K562 (cell line): ENCODE data around the gene DCLK3. TPM values are rescaled to one million over a fixed set of nuclear protein-coding genes. Genes with fewer than 3 reads are reported as not detected.

Source experiments
- ATAC-seq: fragments of 200-7000 bp; cut with Tn5 transposase; 3 replicates; pipeline ENCODE4 v1.9.1; 2020; ENCODE audit warnings: moderate library complexity
- BruUV-seq: library from RNA; stranded (reverse); fragments of 400-500 nt; replicated peaks from 2 replicates; lab custom pipeline; 2021; lab: Mats Ljungman, UMichigan
- CTCF ChIA-PET: fragments of 300-600 bp; formaldehyde crosslinking; extraction: SDS; loops from one replicate; lab custom pipeline; 2021; ENCODE audit warnings: low intra/inter-chr PET ratio; lab: Yijun Ruan, JAX
- POLR2A ChIA-PET: fragments of 300-600, 350-650 bp; sonication (Branson Sonifier 250); formaldehyde crosslinking; extraction: SDS; loops from one replicate; lab custom pipeline; 2021; ENCODE audit warnings: antibody characterized with exemption, inconsistent platforms; lab: Yijun Ruan, JAX
- DNase-seq, 4 experiments: peaks; one replicate each; pipeline versions ENCODE4 v3.0.0 to v3.0.0-alpha.2; 2011 to 2018; ENCODE audit warnings: low spot score in 3 of 4, mixed read lengths in 3 of 4; ENCODE audit errors: extremely low read depth in 1 of 4
- FAIRE-seq: peaks from 2 replicates; lab custom pipeline; 2011; peaks lifted over from hg19 to GRCh38; lab: Jason Lieb, UNC
- H2AFZ ChIP-seq: 2 replicates; pipeline ENCODE4 v1.6.0; 2011; ENCODE audit warnings: low read depth, low read length, control low read depth, inconsistent platforms
- H3K27ac ChIP-seq: fragments of 200-600 bp; 3 replicates; pipeline ENCODE4 v1.8.0; 2011; ENCODE audit warnings: low read depth, mild to moderate bottlenecking, control low read depth, inconsistent platforms, low read length, moderate library complexity, mixed read lengths; ENCODE audit errors: extremely low read depth
- H3K27me3 ChIP-seq, 2 experiments: fragments of 300-600 bp in 1 of 2; 2 replicates in 1 of 2; 3 replicates in 1 of 2; pipeline versions ENCODE4 v1.6.0 to v1.8.0; 2011; ENCODE audit warnings: inconsistent platforms in 2 of 2, low read length in 2 of 2, mild to moderate bottlenecking in 1 of 2, mixed read lengths in 1 of 2, moderate library complexity in 1 of 2; ENCODE audit not compliant: control insufficient read depth in 2 of 2, insufficient read depth in 2 of 2
- H3K36me3 ChIP-seq: fragments of 300-600 bp; 3 replicates; pipeline ENCODE4 v1.8.0; 2011; ENCODE audit warnings: mild to moderate bottlenecking, low read length, inconsistent platforms; ENCODE audit not compliant: control insufficient read depth, insufficient read depth
- H3K4me1 ChIP-seq, 2 experiments: fragments of 200-600 bp in 1 of 2; replicated peaks in 1 of 2; 2 replicates in 1 of 2; 3 replicates in 1 of 2; pipeline versions ENCODE4 v1.5.1 to v1.8.0; 2011; ENCODE audit warnings: inconsistent platforms in 2 of 2, low read length in 2 of 2, mild to moderate bottlenecking in 1 of 2, mixed read lengths in 1 of 2, moderate library complexity in 1 of 2; ENCODE audit not compliant: control insufficient read depth in 2 of 2, insufficient read depth in 2 of 2
- H3K4me2 ChIP-seq: 2 replicates; pipeline ENCODE4 v1.6.1; 2011; ENCODE audit warnings: low read length, control low read depth, inconsistent platforms, mixed read lengths; ENCODE audit not compliant: insufficient read depth
- H3K4me3 ChIP-seq: fragments of 200-600 bp; sonication (generic), shearing (Covaris generic); 2 replicates; pipeline ENCODE4 v1.5.1; 2016; ENCODE audit warnings: control low read depth, inconsistent platforms
- H3K79me2 ChIP-seq: fragments of 200-600 bp; 3 replicates; pipeline ENCODE4 v1.8.0; 2011; ENCODE audit warnings: low read length, inconsistent platforms; ENCODE audit not compliant: control insufficient read depth, insufficient read depth
- H3K9ac ChIP-seq, 2 experiments: 2 replicates each; pipeline versions ENCODE4 v1.6.0 to v1.6.1; 2011; ENCODE audit warnings: low read depth in 2 of 2, low read length in 2 of 2, control low read depth in 1 of 2, inconsistent platforms in 1 of 2, mild to moderate bottlenecking in 1 of 2, mixed read lengths in 1 of 2; ENCODE audit not compliant: insufficient read depth in 1 of 2
- H3K9me1 ChIP-seq: one replicate; pipeline ENCODE4 v1.6.0; 2011; ENCODE audit warnings: inconsistent platforms, mild to moderate bottlenecking, low read length, moderate library complexity; ENCODE audit not compliant: control insufficient read depth, insufficient read depth
- H3K9me3 ChIP-seq: replicated peaks from 2 replicates; pipeline ENCODE4 v1.5.1; 2011; ENCODE audit warnings: low read depth, low read length, inconsistent platforms; ENCODE audit not compliant: control insufficient read depth, insufficient read depth
- H4K20me1 ChIP-seq: replicated peaks from 2 replicates; pipeline ENCODE4 v1.6.1; 2011; ENCODE audit warnings: low read length, inconsistent platforms, mixed read lengths; ENCODE audit not compliant: control insufficient read depth, insufficient read depth
- ATF1 ChIP-seq, 2 experiments: fragments of 450-650 bp in 1 of 2; IDR thresholded peaks; 2 replicates each; pipeline ENCODE4 v1.6.1; 2016; ENCODE audit warnings: missing compliant biosample characterization in 1 of 2, missing genetic modification characterization in 1 of 2
- CBFA2T2 ChIP-seq: fragments of 450-650 bp; conservative IDR thresholded peaks from 2 replicates; pipeline ENCODE4 v1.6.1; 2017; ENCODE audit warnings: mild to moderate bottlenecking
- ERF ChIP-seq: fragments of 450-650 bp; formaldehyde crosslinking; IDR thresholded peaks from 2 replicates; pipeline ENCODE4 v1.4.0; 2020; ENCODE audit warnings: mild to moderate bottlenecking, mixed read lengths
- GTF2F1 ChIP-seq: IDR thresholded peaks from 2 replicates; pipeline ENCODE4 v1.6.1; 2011; ENCODE audit warnings: low read depth, low read length, improper control_type of control experiment
- LCOR ChIP-seq: sonication (generic); formaldehyde crosslinking; IDR thresholded peaks from 2 replicates; pipeline ENCODE4 v1.8.0; 2022; ENCODE audit warnings: mild to moderate bottlenecking, missing genetic modification reagents
- MYNN ChIP-seq, 2 experiments: sonication (generic); formaldehyde crosslinking in 1 of 2; IDR thresholded peaks; 2 replicates each; pipeline versions ENCODE4 v1.5.0 to v1.6.1; 2016 to 2020; ENCODE audit warnings: antibody characterized with exemption in 1 of 2, missing genetic modification reagents in 1 of 2
- RAD21 ChIP-seq, 2 experiments: fragments of 250-450 bp in 1 of 2; fragments of 450-650 bp in 1 of 2; sonication (Bioruptor Pico) in 1 of 2; formaldehyde crosslinking in 1 of 2; IDR thresholded peaks in 1 of 2; conservative IDR thresholded peaks in 1 of 2; 2 replicates each; pipeline versions ENCODE4 v1.4.0 to v1.8.0; 2020 to 2022; ENCODE audit warnings: mild to moderate bottlenecking in 2 of 2, moderate library complexity in 1 of 2
- SMAD4 ChIP-seq: fragments of 250-450 bp; sonication (Bioruptor Pico); conservative IDR thresholded peaks from 2 replicates; pipeline ENCODE4 v1.8.0; 2021; ENCODE audit warnings: inconsistent platforms, mild to moderate bottlenecking, moderate library complexity
- SRSF1 ChIP-seq: fragments of 200-400 bp; formaldehyde crosslinking; IDR thresholded peaks from 2 replicates; pipeline ENCODE4 v1.6.1; 2017; ENCODE audit warnings: mild to moderate bottlenecking, low read depth, low read length, moderate library complexity
- STAG1 ChIP-seq: sonication (generic); formaldehyde crosslinking; IDR thresholded peaks from 2 replicates; pipeline ENCODE4 v1.5.0; 2020; ENCODE audit warnings: missing genetic modification reagents, borderline replicate concordance
- U2AF1 ChIP-seq: fragments of 200-400 bp; formaldehyde crosslinking; optimal IDR thresholded peaks from 2 replicates; pipeline ENCODE3; 2017; ENCODE audit warnings: mild to moderate bottlenecking, low read depth, low read length, moderate library complexity
- ZMIZ1 ChIP-seq, 2 experiments: fragments of 150-350 bp in 1 of 2; IDR thresholded peaks; 2 replicates each; pipeline ENCODE4 v1.6.1; 2012 to 2016; ENCODE audit warnings: low read depth in 2 of 2, low read length in 2 of 2, mild to moderate bottlenecking in 1 of 2, moderate library complexity in 1 of 2
- ZNF41 ChIP-seq: fragments of 250-450 bp; sonication (Bioruptor Pico); conservative IDR thresholded peaks from 2 replicates; pipeline ENCODE4 v1.4.0; 2020; ENCODE audit warnings: mild to moderate bottlenecking
- WGBS: fragments of 100-300 bp; shearing (Covaris generic); methylation state at CpG from one replicate; pipeline ENCODE4 v1.1.6; 2016; ENCODE audit warnings: low coverage, mixed read lengths; ENCODE audit not compliant: insufficient coverage; ENCODE audit errors: missing lambda C conversion rate; 5-methylcytosine and 5-hydroxymethylcytosine counted together
- in situ Hi-C: fragments of 300-500 bp; cut with MboI; formaldehyde crosslinking; loops from 4 replicates; pipeline ENCODE4 v1.15.0; 2018; ENCODE audit warnings: inconsistent platforms, mixed read lengths
- intact Hi-C: fragments of 100-400 bp; cut with micrococcal nuclease; formaldehyde crosslinking; loops from 2 replicates; pipeline ENCODE4 v1.14.2; 2022
- polyA plus RNA-seq, 8 experiments: library from polyadenylated mRNA; depleted of rRNA in 4 of 8; stranded (reverse) in 5 of 8; unstranded in 3 of 8; fragments of >200 nt; fragmentation: Nextera tagmentation in 2 of 8; fragmentation: Illumina TruSeq in 1 of 8; extraction: Ambion mirVana in 2 of 8; extraction: Trizol in 1 of 8; gene quantifications; 2 replicates each; pipeline versions ENCODE4 v1.2.1 to v1.2.3, GENCODE V29; 2011 to 2014; ENCODE audit warnings: inconsistent platforms in 1 of 8, missing spikeins in 1 of 8
- total RNA-seq, 7 experiments: library from RNA; depleted of rRNA in 6 of 7; stranded (reverse); fragments of >200 nt in 6 of 7; fragmentation: Illumina TruSeq in 2 of 7; extraction: Trizol in 2 of 7; gene quantifications; 2 replicates each; pipeline versions ENCODE4 v1.2.1 to v1.2.3, GENCODE V29; 2011 to 2021; ENCODE audit warnings: low replicate concordance in 1 of 7

The DCLK3 gene
- total and polyA plus RNA-seq, 9 of the 15 experiments (the other 6 are each of a cell fraction or from before 2014, with no cell fraction given): not detected

DNA sequence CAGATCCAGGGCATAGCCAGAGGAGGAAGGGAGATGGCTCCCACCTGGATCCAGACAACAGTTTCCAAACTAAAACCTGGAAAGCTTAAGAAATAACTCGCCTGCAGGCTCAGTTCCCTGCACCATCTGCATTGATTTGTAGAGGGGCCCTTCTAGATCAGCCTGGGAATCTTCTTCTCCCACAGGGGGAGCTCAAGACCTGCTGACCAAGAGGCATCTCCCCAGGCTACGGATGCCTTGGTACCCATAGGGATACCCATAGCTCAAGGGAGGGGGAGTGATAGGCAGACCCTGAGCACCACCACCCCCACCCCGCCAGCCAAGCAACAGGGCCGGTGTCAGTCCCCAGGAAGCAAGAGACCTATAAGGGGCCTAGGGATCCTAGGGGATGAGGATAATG is 28.0 kb upstream of the DCLK3 start (continued):
- TF ChIP-seq STAG1 (CRISPR knock-in tag) (peak; percentile 28; the same call in 1 of the 2 replicates), ERF (CRISPR knock-in tag) (no peak), RAD21 (CRISPR knock-in tag; conservative IDR thresholded peaks at IDR 0.05 in 1 of 2, IDR thresholded peaks at IDR 0.05 in 1 of 2) (peak; percentile 81 to 85)

GRCh38 chr3:36790765-36791164 is 26.4 kb upstream of the DCLK3 start:
- Histone ChIP-seq H2AFZ (no peak overlapping the region), H3K9ac (no peak overlapping the region), H3K79me2 (no peaks in the 10 kb centered on the region), H3K4me3 (no peak overlapping the region), H4K20me1 (no peaks in the 10 kb centered on the region), H3K4me1 (no peaks in the 10 kb centered on the region), H3K27me3 (peaks cover 0 to 2% of the 10 kb centered on the region in 2 experiments; a peak in 1 of 5 replicates), H3K9me1 (no peaks in the 10 kb centered on the region), H3K4me2 (no peak overlapping the region), H3K27ac (no peak overlapping the region), H3K9me3 (no peaks in the 10 kb centered on the region), H3K36me3 (no peaks in the 10 kb centered on the region)
- in situ Hi-C loops: no loop called here
- intact Hi-C loops: no loop called here
- no peak for DNase-seq
- 2% methylated on average over 6 of the region's 6 CpGs for WGBS
- ChIA-PET CTCF (interaction anchor here (0.6 kb wide), 1 partner anchor 343 kb away, joined by 5 read pairs; no protein-coding TSS in a partner anchor), POLR2A (no interaction called here)
- no TSS peak for BruUV-seq
- TF ChIP-seq ZNF41 (CRISPR knock-in tag) (no peak), ATF1 (CRISPR knock-in tag; IDR thresholded peaks at IDR 0.05) (no peak), ATF1 (tag; IDR thresholded peaks at IDR 0.05) (no peak), CBFA2T2 (no peak), ZMIZ1 (IDR thresholded peaks at IDR 0.05; ENCODE audit: low read depth in 2 of 2, low read length in 2 of 2) (no peak), LCOR (CRISPR knock-in tag) (no peak), U2AF1 (no peak), GTF2F1 (no peak), SRSF1 (no peak), MYNN (IDR thresholded peaks at IDR 0.05) (no peak), MYNN (CRISPR knock-in tag; IDR thresholded peaks at IDR 0.05) (no peak), SMAD4 (CRISPR knock-in tag) (no peak)
- no peak for ATAC-seq
- no peak for FAIRE-seq
